DMS79 (cell line): Measurements from ENCODE around the gene NTM.

Experiments used
- DNase-seq: peaks from one replicate; lab custom pipeline; 2025; lab: John Stamatoyannopoulos, UW

NTM gene

DNA sequence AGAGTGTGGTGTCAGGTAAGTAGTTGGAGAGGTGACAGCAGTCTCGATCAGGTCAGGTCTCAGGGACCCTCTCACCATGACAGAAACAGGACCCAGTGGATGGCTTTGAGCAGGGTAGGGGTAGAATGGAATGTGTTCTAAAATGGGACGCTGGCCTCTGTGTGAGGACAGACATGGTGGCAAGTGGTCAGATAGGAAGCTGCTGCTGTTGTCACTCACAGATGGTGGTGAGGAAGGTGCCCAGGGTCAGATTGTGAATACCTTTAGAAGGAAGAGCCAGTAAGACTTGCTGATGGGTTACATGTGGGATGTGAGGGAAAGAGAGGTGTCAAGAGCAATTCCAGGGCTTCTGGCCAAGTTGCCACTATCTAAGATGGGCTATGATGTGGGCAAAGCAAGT is 596.3 kb downstream of the NTM start:
- no peak for DNase-seq

DNA sequence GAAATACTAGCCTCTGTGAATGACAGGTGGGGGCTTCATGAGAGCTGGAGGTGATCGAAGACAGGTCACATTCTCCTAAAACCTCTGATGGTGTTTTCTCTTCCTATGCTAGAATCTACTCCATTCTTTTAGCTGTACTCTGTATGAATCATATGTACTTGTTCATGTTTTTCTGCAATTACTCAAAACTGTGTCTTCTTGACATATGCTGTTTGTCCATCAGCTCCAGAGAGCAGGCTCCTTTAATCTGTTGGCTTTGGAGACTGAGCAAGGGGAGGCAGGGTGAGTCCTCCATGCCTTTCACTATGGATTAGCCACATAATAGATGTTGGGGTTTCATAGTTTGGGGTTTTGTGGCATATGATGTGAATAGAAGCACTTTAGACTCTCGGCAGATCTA is 598.8 kb downstream of the NTM start:
- no peak for DNase-seq

- DNase-seq: no peak
Measured at GRCh38 chr11:131973061-131973460, 602.6 kb downstream of the NTM start.

- no peak for DNase-seq
Measured at GRCh38 chr11:131975619-131976018, 605.2 kb downstream of the NTM start.

DNA sequence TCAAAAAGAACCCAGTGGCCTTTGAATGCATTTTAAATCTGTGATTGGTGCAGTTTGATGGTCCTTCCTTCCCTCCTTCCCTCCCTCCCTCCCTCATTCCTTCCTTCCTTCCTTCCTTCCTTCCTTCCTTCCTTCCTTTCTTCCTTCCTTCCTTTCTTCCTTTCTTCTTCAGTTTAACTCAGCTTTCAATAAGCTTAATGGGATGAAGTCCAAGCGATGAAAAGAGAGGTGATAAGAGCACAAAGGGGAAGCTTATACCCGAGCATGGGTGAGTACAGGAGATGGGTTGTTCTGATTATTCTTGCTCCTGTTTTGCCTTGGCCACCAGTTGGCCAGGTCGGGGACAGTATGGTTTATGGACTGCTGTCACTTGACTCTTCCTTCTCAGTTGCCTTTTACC is 605.6 kb downstream of the NTM start:
- DNase-seq: no peak

- DNase-seq: no peak
Measured at GRCh38 chr11:131977231-131977630, 606.8 kb downstream of the NTM start.

- DNase-seq: no peak
Measured at GRCh38 chr11:131977854-131978253, 607.4 kb downstream of the NTM start.

GRCh38 chr11:131978351-131978750 is 607.9 kb downstream of the NTM start:
- no peak for DNase-seq

DNA sequence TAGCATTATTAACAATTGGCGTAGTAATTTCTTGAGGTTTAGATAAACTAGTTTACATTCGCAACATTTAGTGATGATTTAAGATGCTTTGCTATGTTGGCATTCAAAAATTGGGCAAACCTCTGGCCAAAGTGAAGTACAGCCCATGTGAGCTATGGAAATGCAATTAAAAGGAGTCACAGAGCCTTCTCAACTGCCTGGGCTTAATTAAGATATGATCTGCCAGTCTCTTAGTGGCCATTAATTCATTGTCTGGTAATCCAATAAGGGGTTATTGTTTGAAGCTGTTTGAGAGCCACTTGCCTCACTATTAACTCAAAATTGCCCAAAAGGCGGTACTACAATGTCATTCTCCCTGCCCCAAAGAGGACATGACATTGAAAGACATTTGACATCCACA is 608.9 kb downstream of the NTM start:
- DNase-seq: no peak

DNA sequence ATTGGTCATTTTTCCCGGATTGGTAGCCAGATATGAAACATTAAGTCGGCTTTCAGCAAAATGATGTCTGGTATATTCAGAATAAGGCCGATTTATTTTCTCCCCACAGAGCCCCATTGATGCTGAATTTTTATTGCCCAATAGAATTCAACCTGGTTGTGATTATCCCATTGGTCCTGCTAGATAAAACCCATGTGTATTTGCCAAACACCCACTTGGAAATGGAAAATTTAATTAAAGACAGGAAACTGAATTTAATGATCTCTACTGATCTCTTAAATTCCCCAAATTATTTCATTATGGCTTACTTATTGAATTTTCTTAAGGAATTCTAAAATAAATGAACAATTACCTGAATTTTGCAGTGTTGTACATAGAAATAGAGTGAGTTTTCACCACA is 609.8 kb downstream of the NTM start:
- no peak for DNase-seq

DNA sequence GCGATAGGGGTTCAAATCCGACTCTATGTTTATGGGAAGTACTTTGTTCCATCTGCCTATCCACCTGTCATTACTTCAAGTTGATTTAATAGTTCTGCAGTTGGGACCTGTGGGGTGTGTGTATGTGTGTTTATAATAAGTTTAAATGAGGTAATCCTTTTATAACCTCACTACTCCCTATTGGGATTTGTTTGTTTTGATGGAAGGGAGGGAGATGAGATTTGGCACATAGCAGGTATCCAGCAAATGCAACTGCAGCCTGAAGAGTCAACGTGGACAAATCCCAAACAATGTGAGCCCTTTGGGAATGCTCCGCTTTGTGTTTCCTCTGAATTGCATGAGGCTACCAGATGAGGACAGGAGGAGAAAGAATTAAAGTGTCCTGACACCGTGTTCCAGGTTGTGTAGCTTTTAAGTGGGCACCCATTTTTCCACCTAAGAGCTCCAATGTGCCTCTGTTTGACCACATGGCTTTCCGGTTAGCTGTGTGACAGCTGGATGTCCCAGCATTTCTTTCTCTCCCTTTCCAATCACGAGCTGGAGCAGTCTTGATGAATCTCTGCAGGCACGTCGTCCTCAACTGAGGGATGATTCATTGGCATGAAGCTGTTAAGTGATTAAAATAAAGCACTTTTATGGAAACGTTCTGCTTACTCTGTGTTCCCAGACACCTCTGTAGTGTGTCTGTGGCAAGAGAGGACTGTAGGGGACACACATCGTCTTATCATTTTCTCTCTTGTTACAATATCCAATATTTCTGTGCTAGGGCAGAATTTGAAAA is 610.7 kb downstream of the NTM start:
- no peak for DNase-seq

DNA sequence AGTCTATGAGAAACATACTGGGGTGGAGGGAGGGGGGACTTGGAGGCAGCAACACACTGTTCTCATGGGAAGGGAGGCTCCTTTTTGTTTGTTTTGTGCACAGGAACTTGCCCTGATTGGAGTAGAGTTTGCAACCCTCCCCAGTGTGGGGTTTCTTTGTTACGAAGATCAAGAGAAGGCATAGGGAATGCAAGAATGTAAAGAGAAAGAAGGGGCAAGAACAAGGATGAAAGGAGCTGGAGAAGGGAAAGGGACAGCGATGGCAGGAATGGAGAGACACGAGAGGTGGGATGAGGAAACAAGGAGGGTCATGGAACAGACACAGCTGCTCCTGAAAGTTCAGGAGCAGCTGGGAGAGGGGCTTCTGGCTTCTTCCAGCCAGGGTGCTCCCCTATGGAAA is 611.7 kb downstream of the NTM start:
- no peak for DNase-seq

DNA sequence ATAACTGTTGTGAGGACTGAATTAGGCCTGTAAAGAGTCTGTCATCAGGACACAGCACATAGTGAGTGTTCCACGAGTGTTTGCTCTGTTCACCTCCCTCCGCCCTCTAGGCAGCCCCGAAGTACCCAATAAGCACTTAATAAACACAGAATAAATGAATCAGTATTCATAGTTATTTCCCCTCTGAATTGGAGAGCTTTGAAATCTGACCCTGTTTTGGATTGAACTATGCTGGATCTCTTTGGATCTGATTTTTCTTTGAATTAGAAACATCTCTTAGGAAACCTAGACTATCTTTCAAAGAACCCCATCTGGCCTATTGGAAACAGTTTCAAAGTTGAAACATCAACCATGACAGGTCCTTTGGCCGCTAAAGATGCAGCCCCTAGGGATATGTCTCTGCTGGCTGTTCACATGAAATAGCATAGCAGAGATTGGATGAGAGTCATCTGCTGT is 615.5 kb downstream of the NTM start:
- DNase-seq: no peak

GRCh38 chr11:131987703-131988102 is 617.3 kb downstream of the NTM start:
- DNase-seq: no peak

- DNase-seq: no peak
Measured at GRCh38 chr11:131991606-131992005, 621.2 kb downstream of the NTM start.

DNA sequence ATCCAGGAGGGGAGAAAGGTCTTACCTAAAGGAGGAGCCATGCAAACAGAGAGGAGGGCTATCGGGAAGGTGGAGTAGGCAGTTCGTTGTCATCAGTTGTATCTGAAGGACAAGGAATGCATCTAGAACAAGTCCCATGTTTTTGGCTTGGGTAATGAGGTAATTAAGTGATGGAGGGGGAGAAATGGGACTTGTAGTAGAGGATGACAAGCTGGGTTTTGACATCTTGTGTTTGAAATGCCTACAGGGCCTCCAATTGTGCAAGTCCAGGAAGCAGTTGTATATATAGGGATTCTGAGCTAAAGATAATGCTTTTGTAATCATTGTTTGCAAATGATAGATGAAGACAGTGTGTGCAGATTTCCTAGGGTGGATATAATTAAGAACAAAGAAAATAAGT is 622.8 kb downstream of the NTM start:
- DNase-seq: no peak

DNA sequence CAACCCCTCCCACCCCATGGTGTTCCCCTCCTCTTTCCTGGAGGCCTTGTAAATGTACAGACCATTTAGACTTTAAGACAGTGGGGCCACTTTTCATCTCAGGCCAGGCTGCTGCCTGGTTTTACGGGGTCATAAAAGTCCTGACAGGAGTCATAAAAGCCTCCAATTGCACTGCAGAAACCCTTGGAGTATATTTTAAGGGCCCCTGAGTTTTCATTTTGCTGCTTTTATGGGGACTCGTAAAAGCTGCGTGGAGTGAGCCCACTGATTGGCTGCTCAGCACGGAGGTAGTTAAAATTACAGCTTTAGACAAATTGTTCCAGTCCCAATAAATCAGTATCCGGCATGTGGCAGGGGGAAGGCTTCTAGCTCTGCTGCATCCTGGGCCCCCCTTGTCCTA is 627.6 kb downstream of the NTM start:
- DNase-seq: peak; percentile 82

GRCh38 chr11:131999084-131999483 is 628.7 kb downstream of the NTM start:
- DNase-seq: peak; percentile 55

DNA sequence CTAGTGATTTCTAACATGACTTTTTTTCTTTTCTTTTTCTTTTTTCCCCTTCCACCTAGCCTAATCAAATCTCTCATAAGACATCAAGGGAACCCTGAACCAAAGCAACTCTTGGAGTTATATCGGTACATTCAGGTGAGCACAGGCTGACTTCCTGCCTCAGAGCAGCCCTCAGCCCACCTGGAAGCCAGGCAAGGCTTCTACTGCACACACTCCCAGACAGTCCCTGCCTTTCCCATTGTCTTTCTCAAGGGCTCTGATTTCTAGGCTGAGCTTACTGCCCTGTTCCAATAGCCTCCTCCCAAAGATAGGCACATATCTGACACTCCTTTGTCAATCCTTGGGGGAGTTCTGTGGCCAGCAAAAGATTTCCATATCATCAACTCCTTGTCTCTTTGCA is 629.5 kb downstream of the NTM start:
- DNase-seq: no peak

- DNase-seq: no peak
Measured at GRCh38 chr11:132005887-132006286, 635.5 kb downstream of the NTM start.

DNA sequence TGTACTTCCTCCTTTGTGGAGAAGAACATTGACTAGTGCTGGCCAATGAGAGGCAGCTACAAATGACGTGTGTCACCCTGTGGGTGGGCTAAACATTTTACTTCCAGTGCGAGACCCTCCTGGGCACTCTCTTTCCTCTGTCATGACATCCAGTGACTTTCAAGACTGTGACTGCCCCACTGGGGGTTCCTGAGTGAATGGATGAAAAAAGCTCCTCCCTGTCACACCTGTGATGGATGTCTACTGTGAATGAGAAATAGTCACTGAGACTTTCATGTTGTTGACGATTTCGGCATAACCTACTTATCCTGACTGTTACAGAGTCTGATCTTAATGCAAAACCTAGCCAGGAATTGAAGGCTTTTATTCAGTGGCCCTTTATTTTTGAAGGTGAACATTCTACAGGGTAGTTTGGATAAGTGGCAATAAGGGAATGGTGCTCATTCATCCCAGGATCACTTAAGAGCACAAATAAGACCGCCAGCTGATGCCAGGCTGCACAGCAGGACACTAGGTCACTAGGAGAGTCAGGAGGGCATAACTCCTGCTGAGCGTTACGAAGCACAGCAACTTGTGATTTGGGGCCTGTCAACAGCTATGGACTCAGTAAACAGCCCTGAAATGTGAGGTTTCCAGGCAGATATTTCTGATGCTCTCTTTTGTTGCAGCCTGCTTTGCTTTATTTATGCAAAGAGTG is 636.6 kb downstream of the NTM start:
- no peak for DNase-seq

DNA sequence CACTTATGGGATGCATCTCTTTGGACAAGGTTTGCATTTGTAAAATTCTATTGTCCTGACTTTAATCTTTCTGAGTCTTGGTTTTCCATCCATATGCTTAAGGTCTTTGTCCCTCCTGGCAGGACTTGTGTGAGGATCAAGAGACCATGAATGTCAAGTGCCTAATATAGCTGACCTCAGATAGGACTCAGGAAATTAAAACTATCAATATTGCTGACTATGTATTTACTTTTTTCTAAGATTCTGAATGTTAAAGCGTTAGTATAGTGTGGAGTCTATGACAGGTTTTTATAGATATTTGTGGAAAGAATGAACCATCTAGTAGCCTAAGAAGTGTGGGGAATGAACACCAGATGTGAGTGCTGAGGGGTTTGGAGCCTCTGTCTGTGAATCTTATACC is 637.8 kb downstream of the NTM start:
- no peak for DNase-seq

- no peak for DNase-seq
Measured at GRCh38 chr11:132008872-132009271, 638.5 kb downstream of the NTM start.

DNA sequence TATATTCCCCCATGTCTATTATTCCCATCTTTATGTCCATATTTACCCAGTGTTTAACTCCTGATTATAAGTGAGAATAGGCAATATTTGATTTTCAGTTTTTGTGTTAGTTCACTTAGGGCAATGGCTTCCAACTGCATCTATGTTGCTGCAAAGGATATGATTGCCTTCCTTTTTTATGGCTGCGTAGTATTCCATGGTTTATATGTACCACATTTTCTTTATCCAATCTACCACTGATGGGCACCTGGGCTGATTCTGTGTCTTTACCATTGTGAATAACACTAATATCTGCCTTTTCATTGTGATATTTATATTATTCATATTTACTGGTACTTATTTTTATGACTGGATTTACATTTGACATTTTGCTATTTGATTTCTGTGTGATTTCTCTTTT is 649.6 kb downstream of the NTM start:
- DNase-seq: no peak
